Mesodermal cell (in vitro differentiated cells): ENCODE data around the gene CACNA1C.

Experiments
- H3K27ac ChIP-seq: 2 replicates; pipeline ENCODE4 v1.7.0; 2013; ENCODE audit warnings: mild to moderate bottlenecking, low read depth, low read length, moderate library complexity; ENCODE audit not compliant: severe bottlenecking
- H3K36me3 ChIP-seq: 2 replicates; pipeline ENCODE4 v1.7.1; 2013; ENCODE audit warnings: mild to moderate bottlenecking, low read length, moderate library complexity; ENCODE audit not compliant: control insufficient read depth, insufficient read depth
- H3K4me1 ChIP-seq: one replicate; pipeline ENCODE4 v1.7.1; 2013; ENCODE audit warnings: mild to moderate bottlenecking, low read length; ENCODE audit not compliant: insufficient read depth, control insufficient read depth, poor library complexity, severe bottlenecking
- H3K4me3 ChIP-seq: 2 replicates; pipeline ENCODE4 v1.7.0; 2013; ENCODE audit warnings: low read length, control low read depth, mild to moderate bottlenecking; ENCODE audit not compliant: insufficient read depth, poor library complexity, severe bottlenecking; ENCODE audit errors: extremely low read depth
- H3K9me3 ChIP-seq: 2 replicates; pipeline ENCODE4 v1.7.1; 2013; ENCODE audit warnings: mild to moderate bottlenecking, low read length, moderate library complexity; ENCODE audit not compliant: control insufficient read depth
- WGBS, 2 experiments: methylation state at CpG; one replicate each; pipeline ENCODE4 v1.1.5; 2013; ENCODE audit warnings: missing lambda C conversion rate in 2 of 2; ENCODE audit not compliant: insufficient coverage in 2 of 2; 5-methylcytosine and 5-hydroxymethylcytosine counted together

Gene CACNA1C

DNA sequence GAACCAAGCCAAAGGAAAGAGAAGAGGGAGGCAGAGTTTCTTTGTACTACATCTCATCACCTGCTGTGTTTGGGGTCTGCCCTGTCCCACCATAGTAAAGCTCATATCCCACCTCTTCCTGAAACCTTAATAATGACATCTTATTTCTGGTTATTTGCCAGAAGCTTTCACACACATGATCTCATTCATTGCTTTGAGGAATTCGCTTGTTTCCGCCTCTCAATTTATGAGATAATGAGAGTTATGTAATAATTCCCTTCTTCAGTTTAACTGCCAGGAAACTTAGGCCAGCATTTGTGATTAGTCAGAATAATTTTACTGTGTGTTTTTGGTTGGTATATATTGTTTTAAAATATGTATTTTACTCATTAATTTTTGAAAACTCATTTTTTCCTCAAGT lies 205.2 kb downstream of the CACNA1C start:
- H3K9me3 ChIP-seq, result peaks cover 3% of the 10 kb centered on the region
- no peak overlapping the region for H3K4me3 ChIP-seq
- H3K27ac ChIP-seq, result no peak overlapping the region
- H3K4me1 ChIP-seq, result peaks cover 5% of the 10 kb centered on the region
- H3K36me3 ChIP-seq, result no peaks in the 10 kb centered on the region
- WGBS, 2 experiments, result no CpG with 5 or more reads among the region's 2 CpGs

DNA sequence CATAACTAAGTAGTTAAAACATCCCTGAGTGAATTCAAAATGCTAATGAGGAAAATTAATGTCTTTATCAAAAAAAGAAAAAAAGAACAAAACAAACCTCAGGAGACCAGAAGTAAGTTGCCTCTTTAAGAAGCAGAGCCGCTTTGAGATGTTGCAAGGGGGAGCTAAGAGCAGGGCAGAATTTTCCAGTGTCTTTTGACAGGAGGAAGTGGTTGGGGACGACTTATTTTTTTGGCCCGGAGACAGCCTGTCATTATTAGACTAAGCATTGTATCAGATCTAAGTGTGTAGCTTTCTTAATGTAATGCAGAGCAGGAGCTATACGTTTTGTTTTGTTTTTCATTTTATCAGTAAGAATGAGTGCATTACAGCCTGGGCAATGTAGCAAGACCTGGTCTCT lies 206.6 kb downstream of the CACNA1C start:
- no peak overlapping the region for H3K27ac ChIP-seq
- 66 to 70% methylated on average over 4 of the region's 4 CpGs for WGBS, 2 experiments
- no peaks in the 10 kb centered on the region for H3K36me3 ChIP-seq

DNA sequence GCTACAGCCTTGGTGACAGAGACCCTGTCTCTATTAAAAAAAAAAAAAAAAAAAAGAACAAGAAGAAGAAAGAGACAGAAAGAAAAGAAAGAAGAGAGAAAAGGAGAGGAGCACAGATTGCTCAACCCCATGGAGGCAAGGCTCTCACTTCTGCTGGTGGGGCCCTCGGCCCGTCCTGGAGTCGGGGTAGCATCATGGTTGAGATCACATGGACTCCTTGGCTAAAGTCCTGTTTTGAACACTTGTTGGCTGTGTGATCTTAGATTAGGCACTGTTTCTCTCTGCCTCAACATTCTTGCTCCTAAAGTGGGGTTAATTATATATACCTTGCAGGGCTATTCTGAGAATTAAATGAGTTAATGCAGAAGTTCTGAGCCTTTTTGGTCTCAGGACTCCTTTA lies 207.7 kb downstream of the CACNA1C start:
- 72 to 96% methylated on average over 3 of the region's 3 CpGs for WGBS, 2 experiments
- Histone ChIP-seq H3K4me1 (peaks cover 20% of the 10 kb centered on the region), H3K4me3 (no peak overlapping the region), H3K36me3 (no peaks in the 10 kb centered on the region), H3K27ac (no peak overlapping the region), H3K9me3 (peaks cover 3% of the 10 kb centered on the region)

More for the DNA sequence above, 206.6 kb downstream of the CACNA1C start:
- peaks cover 3% of the 10 kb centered on the region for H3K9me3 ChIP-seq
- no peak overlapping the region for H3K4me3 ChIP-seq
- peaks cover 11% of the 10 kb centered on the region for H3K4me1 ChIP-seq

DNA sequence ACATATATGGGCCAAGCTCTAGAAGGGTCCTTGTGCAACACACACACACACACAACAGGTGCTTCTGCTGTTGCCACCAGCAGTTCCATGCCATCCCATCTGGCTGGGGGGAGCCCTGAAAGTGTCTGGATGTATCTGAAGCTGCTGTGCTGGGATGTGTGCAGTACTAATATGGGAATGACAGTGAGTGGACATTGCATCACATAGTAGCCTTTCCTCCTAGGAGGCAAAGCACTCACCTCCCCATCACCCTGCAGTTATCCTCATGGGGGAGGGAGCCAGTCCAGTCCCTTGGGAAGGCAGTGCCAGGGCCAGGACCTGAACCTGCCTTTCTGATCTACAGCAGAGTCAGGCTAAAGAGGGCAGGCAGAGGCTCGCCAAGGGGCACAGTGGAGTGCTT lies 208.9 kb downstream of the CACNA1C start:
- WGBS, 2 experiments, result 92 to 93% methylated on average over 1 of the region's 1 CpG
- Histone ChIP-seq H3K4me3 (no peak overlapping the region), H3K9me3 (peaks cover 3% of the 10 kb centered on the region), H3K36me3 (no peaks in the 10 kb centered on the region), H3K4me1 (peaks cover 24% of the 10 kb centered on the region), H3K27ac (no peak overlapping the region)

DNA sequence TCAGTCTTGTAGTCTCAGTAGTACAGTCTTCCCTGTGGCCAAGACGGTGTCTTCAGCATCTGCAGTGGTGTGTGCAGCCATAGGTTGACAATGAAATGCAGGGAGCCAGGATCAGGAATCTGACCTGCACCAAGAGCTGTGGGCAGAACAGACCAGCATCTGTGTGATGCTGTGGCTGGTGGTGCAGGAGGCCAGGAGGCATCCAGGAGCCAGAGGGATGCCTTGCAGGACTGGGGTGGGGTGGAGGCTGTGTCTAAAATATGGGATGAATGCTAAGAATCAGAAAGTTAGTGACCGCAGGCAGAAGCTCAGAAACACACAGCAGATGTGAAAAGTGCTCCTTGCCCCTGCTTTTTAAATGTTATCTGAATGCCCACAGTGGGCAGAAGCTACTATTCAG lies 209.7 kb downstream of the CACNA1C start:
- no peak overlapping the region for H3K4me3 ChIP-seq
- peaks cover 30% of the 10 kb centered on the region for H3K4me1 ChIP-seq
- 76 to 78% methylated on average over 2 of the region's 2 CpGs for WGBS, 2 experiments
- no peaks in the 10 kb centered on the region for H3K36me3 ChIP-seq
- H3K9me3 ChIP-seq, result peaks cover under 1% of the 10 kb centered on the region
- no peak overlapping the region for H3K27ac ChIP-seq

DNA sequence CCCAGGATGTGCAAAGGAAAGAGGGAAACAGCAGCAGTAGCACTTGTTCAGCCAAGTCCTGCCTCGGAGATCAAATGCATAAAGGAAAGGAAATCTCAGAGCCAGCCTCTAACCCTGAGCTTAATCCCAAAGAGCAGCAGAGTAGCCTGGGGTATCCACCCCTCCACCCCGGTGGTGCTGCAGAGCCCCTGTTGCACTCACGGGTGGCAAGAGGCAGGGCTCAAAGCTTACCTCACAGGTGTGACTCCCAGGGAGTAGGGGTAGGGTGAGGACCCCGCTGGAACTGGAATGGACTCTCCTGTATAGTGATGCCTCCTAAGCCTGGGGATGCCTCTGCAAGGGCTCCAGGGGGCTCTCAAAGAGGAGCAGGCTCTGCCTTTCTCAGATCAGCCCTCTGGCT lies 211.1 kb downstream of the CACNA1C start:
- H3K9me3 ChIP-seq, result no peaks in the 10 kb centered on the region
- peaks cover 40% of the 10 kb centered on the region for H3K4me1 ChIP-seq
- WGBS, 2 experiments, result 87 to 100% methylated on average over 2 to 3 of the region's 4 CpGs
- H3K4me3 ChIP-seq, result no peak overlapping the region
- H3K36me3 ChIP-seq, result no peaks in the 10 kb centered on the region
- H3K27ac ChIP-seq, result no peak overlapping the region

DNA sequence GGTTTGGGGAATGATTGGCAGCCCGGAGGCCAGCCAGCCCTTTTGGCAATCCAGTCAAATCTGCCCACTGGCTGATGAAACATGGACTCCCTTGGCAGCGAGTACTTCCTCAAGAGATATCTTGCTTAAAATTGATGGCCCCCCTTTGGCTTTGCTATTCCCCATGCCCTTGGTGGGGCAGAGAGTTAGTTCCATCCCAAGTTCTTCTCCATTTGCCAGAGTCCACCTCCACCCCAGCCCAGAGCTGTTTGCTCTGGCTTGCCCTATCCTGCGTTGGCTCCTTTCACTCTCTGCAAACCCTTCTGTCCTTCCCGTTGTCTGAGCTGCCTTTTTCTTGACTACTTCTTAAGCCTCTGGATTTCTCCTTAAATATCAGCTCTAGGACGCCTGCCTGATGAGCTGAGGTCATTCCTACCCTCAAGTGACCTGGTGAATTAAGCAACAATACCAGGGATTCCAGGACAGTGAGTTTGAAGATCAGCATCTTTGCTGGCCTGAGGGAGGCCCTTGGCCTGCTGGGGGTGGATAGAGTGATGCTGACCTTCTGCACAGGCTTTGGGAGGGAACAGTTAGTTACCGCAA lies 212.0 kb downstream of the CACNA1C start:
- H3K4me3 ChIP-seq, result no peak overlapping the region
- H3K4me1 ChIP-seq, result peaks cover 36% of the 10 kb centered on the region
- no peaks in the 10 kb centered on the region for H3K36me3 ChIP-seq
- H3K9me3 ChIP-seq, result no peaks in the 10 kb centered on the region
- 58 to 63% methylated on average over 6 of the region's 6 CpGs for WGBS, 2 experiments
- H3K27ac ChIP-seq, result peak overlapping the region; percentile 72

DNA sequence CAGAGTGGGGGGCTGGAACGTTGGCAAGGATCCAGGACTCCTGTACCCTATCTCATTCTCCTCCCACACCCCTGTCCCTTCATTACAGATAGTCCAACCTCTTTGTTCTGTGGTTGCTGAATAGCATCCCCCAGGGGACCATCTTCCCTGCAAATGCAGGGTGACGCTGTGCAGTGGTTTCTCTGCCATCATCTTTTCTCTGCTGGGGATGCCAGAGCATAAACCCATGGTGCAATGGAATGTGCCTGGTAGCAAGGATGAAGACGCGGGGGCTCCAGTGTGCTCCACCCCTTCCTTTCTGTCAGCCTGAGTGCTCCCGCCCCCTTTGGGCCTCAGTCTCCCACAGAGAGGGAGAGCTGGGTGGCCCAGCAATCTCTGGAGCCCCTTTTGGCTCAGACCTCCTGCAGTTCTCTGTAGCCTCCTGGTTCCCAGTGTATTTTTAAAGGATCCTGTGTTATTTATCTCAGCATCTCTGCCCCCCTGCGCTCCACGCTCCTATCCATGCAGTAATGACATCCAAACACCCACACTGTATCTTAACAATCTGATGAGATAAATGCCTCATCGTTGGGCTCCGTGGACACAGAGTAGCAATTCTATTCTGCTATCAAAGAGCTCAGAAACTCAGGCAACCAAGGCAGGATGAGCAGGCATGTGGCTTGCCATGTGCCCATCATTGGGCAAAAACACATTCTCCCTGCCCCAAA lies 212.8 kb downstream of the CACNA1C start:
- Histone ChIP-seq H3K9me3 (no peaks in the 10 kb centered on the region), H3K4me1 (peaks cover 36% of the 10 kb centered on the region), H3K27ac (no peak overlapping the region), H3K4me3 (no peak overlapping the region), H3K36me3 (no peaks in the 10 kb centered on the region)
- WGBS, 2 experiments, result 78 to 90% methylated on average over 8 of the region's 9 CpGs

DNA sequence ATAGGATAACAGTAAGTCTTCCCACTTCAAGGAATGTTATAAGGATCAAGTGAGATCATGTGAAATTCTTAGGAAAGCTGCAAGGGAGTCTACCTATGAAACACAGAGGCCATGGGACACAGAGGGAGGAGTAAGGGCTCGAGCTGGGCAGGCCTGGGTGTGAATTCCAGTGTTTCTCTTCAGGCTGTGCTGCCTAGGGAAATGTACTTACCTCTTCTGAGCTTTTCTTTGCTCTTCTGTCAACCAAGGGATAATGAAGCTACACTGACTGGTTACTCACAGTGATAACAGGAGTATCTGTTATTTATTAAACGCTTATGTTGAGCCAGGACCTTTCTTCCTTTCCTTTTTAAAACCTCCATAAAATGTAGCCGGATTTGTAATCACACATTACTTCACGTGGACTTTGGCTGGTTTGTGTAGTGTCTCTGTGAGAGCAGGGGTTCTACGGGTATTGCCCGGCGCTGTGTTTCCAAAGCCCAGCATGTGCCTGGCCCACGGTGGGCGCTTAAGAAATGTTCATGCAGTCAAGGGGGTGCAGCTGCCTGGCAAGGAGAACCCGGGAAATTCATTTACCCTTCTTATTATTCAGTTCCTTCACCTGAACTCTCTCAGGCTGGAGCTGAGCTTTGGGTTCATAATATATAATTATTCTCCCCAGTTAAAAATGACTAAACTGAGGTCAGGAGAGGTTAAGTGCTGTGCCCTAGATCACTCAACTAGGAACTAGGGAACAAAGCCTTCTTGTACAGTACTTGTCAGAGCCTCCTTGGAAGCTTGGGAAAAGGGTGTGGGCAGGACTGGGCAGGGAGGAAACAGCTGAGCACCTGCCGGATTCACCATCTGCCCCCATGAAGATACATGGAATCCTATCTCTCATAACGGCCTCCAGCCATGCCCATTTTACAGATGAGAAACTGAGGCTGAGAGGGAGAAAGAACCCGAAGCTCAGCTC lies 214.2 kb downstream of the CACNA1C start:
- 86 to 90% methylated on average over 5 to 6 of the region's 13 CpGs for WGBS, 2 experiments
- H3K9me3 ChIP-seq, result no peaks in the 10 kb centered on the region
- peaks cover 36% of the 10 kb centered on the region for H3K4me1 ChIP-seq
- H3K36me3 ChIP-seq, result no peaks in the 10 kb centered on the region
- no peak overlapping the region for H3K4me3 ChIP-seq
- no peak overlapping the region for H3K27ac ChIP-seq

DNA sequence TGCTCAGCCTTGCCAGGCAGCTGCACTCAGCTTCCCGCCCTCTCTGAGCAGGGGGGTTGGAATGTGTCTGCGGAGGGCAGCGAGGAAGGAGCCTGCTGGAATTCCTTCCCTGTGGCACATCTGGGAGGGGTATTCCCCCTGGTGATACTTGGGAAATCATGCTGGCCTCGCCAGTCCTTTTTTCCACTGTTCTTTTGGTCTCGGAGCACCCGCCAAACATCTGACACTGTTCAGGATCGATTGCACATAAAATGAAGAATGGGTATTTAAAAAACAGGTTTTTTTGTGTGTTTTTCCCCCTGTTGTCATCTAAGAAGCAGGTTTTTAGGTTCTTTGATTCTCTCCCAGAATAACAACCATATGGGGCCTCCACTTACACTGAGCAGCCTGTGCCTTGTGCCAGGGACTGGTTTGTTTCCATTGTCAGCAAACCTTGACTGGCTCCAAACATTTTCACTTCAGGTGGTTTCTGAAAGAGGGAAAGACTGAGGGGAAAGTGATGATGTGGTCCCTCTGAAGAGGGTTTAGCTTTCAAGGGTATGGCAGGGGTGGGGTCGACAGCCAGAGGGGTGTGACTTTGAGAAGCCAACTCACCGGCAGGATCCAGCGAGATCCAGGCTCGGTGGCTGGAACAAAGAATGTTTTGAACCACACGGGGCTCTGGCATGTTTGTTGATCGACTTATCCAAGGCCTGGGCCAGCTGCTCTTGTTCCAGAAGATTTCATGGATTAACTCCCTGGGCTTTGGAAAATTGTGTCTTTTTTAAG lies 215.1 kb downstream of the CACNA1C start:
- no peak overlapping the region for H3K4me3 ChIP-seq
- WGBS, 2 experiments, result 59 to 65% methylated on average over 8 to 10 of the region's 13 CpGs
- H3K4me1 ChIP-seq, result peaks cover 36% of the 10 kb centered on the region
- H3K9me3 ChIP-seq, result no peaks in the 10 kb centered on the region
- no peaks in the 10 kb centered on the region for H3K36me3 ChIP-seq
- peak overlapping the region; percentile 54 for H3K27ac ChIP-seq
